ENCODE measurements around the gene RWDD2A. TPM values are rescaled to one million over a fixed set of nuclear protein-coding genes. Genes with fewer than 3 reads are reported as not detected.

RWDD2A gene
- total and polyA plus RNA-seq, 9 of the 15 experiments (the other 6 are each of a cell fraction or from before 2014, with no cell fraction given) = 1.6 to 4.7 (median 2.1) TPM

- Histone ChIP-seq H3K4me3 (no peak overlapping the region), H3K9me1 (ENCODE audit: control insufficient read depth, insufficient read depth, low read length) (no peaks in the 10 kb centered on the region), H3K4me2 (ENCODE audit: insufficient read depth, low read length) (no peak overlapping the region), H3K79me2 (ENCODE audit: control insufficient read depth, insufficient read depth, low read length) (no peaks in the 10 kb centered on the region), H3K27me3 (ENCODE audit: control insufficient read depth in 2 of 2, insufficient read depth in 2 of 2, low read length in 2 of 2) (no peaks in the 10 kb centered on the region), H2AFZ (ENCODE audit: low read depth, low read length) (no peak overlapping the region), H3K4me1 (replicated peaks in 1 of 2; ENCODE audit: control insufficient read depth in 2 of 2, insufficient read depth in 2 of 2, low read length in 2 of 2) (peaks cover 0 to 6% of the 10 kb centered on the region in 2 experiments; a peak in 2 of 5 replicates), H3K9me3 (replicated peaks; ENCODE audit: control insufficient read depth, insufficient read depth, low read depth, low read length) (no peaks in the 10 kb centered on the region), H3K9ac (ENCODE audit: insufficient read depth in 1 of 2, low read depth in 2 of 2, low read length in 2 of 2) (no peak overlapping the region), H3K36me3 (ENCODE audit: control insufficient read depth, insufficient read depth, low read length) (no peaks in the 10 kb centered on the region), H4K20me1 (replicated peaks; ENCODE audit: control insufficient read depth, insufficient read depth, low read length) (no peaks in the 10 kb centered on the region), H3K27ac (ENCODE audit: extremely low read depth, low read depth, low read length) (no peak overlapping the region)
- ChIA-PET CTCF (ENCODE audit: low intra/inter-chr PET ratio) (no interaction called here), POLR2A (no interaction called here)
- DNase-seq (ENCODE audit: extremely low read depth in 1 of 4, low spot score in 3 of 4) = no peak
- no TSS peak for BruUV-seq (replicated peaks)
- intact Hi-C loops (cut with micrococcal nuclease) (no loop called here), in situ Hi-C loops (cut with MboI) (no loop called here)
- WGBS (ENCODE audit: insufficient coverage, low coverage, missing lambda C conversion rate) = 33% methylated on average over 2 of the region's 2 CpGs
- no peak for FAIRE-seq
- no peak for ATAC-seq
- TF ChIP-seq RERE (CRISPR knock-in tag; IDR thresholded peaks at IDR 0.05; ENCODE audit: borderline replicate concordance) (no peak), CCNT2 (IDR thresholded peaks at IDR 0.05; ENCODE audit: borderline replicate concordance, extremely low read depth, insufficient read length, low read depth, low read length) (no peak), FOXP1 (CRISPR knock-in tag; IDR thresholded peaks at IDR 0.05) (no peak), ZNF780A (CRISPR knock-in tag; IDR thresholded peaks at IDR 0.05) (no peak), RBM39 (optimal IDR thresholded peaks at IDR 0.05; ENCODE audit: low read depth, low read length) (no peak), RAD51 (IDR thresholded peaks at IDR 0.05; ENCODE audit: borderline replicate concordance, low read depth) (no peak), ZNF518B (CRISPR knock-in tag; IDR thresholded peaks at IDR 0.05) (no peak), CTBP1 (IDR thresholded peaks at IDR 0.05; ENCODE audit: borderline replicate concordance) (no peak), FOXP4 (CRISPR knock-in tag; IDR thresholded peaks at IDR 0.05; ENCODE audit: borderline replicate concordance) (no peak), ZNF778 (CRISPR knock-in tag; IDR thresholded peaks at IDR 0.05) (no peak)
These were observed 37.4 kb upstream of the RWDD2A start for GRCh38 chr6:83155794-83156193.

Measured in K562 (cell line).